Measurements from ENCODE around the gene SGCD. TPM values are rescaled to one million over a fixed set of nuclear protein-coding genes. Genes with fewer than 3 reads are reported as not detected.

The SGCD gene
- total and polyA plus RNA-seq, 3 donors from 2014 or later, result 2.8 to 6.1 (median 5.0) TPM

DNA sequence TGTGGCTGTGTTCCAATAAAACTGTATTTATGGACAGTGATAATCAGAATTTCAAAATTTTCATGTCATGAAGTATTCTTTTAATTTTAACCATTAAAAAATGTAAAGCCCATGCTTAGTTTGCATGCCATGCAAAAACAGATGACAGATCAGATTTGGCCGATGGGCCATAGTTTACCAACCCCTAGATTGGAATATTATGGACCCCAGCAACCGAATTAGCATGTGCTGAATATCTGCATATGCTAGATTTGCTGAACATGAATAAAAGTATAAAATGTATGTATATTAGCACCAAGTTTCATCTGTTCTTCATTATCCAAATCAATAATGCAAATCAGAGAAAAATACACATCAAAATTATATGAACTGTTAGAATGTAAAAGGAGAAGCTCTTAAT, 364.6 kb downstream of the SGCD start:
- intact Hi-C loops (cut with DNase I; ENCODE audit: low total_unique reads), result no loop called here
- 94 to 96% methylated on average over 2 of the region's 2 CpGs for WGBS, 2 donors
- H3K27me3 ChIP-seq, result no peaks in the 10 kb centered on the region

DNA sequence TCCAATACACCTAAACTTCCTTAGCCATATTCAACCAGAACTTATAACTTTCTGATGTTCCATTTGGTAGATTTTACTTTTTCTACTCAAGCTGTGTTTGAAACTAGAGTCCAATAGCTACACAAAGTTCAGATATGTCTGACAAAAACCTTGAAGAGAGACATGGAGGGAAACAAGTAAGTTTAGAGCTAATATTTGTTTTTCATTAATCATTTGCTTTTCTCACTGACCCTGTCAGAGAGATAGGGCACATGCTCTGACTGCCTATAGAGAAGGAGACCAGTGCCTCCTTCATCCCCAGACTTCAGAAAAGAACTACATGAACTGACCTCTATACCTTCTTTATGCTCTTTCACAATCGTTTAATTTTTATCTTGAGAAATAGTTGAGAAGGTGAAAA, 366.1 kb downstream of the SGCD start:
- no peaks in the 10 kb centered on the region for H3K9me3 ChIP-seq
- no peak overlapping the region for H3K4me3 ChIP-seq
- H3K27me3 ChIP-seq, result no peaks in the 10 kb centered on the region
- H3K36me3 ChIP-seq (ENCODE audit: low read depth, missing control alignments), result no peaks in the 10 kb centered on the region
- intact Hi-C loops (cut with DNase I; ENCODE audit: low total_unique reads), result no loop called here
- WGBS, 2 donors, result 38 to 48% methylated on average over 1 of the region's 1 CpG
- no peaks in the 10 kb centered on the region for H3K4me1 ChIP-seq
- H3K27ac ChIP-seq, result no peak overlapping the region
- TF ChIP-seq POLR2A (IDR thresholded peaks at IDR 0.05), result no peak
- TF ChIP-seq, protein P1, sequence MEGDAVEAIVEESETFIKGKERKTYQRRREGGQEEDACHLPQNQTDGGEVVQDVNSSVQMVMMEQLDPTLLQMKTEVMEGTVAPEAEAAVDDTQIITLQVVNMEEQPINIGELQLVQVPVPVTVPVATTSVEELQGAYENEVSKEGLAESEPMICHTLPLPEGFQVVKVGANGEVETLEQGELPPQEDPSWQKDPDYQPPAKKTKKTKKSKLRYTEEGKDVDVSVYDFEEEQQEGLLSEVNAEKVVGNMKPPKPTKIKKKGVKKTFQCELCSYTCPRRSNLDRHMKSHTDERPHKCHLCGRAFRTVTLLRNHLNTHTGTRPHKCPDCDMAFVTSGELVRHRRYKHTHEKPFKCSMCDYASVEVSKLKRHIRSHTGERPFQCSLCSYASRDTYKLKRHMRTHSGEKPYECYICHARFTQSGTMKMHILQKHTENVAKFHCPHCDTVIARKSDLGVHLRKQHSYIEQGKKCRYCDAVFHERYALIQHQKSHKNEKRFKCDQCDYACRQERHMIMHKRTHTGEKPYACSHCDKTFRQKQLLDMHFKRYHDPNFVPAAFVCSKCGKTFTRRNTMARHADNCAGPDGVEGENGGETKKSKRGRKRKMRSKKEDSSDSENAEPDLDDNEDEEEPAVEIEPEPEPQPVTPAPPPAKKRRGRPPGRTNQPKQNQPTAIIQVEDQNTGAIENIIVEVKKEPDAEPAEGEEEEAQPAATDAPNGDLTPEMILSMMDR (IDR thresholded peaks at IDR 0.05), result no peak
- no peak for DNase-seq

More for the DNA sequence above, 364.6 kb downstream of the SGCD start:
- TF ChIP-seq, protein P1 (IDR thresholded peaks at IDR 0.05), result no peak
- no peak for TF ChIP-seq POLR2A (IDR thresholded peaks at IDR 0.05)
- no peak for DNase-seq
- Histone ChIP-seq H3K9me3 (no peaks in the 10 kb centered on the region), H3K4me1 (no peaks in the 10 kb centered on the region), H3K27ac (no peak overlapping the region), H3K36me3 (ENCODE audit: low read depth, missing control alignments) (no peaks in the 10 kb centered on the region), H3K4me3 (no peak overlapping the region)

DNA sequence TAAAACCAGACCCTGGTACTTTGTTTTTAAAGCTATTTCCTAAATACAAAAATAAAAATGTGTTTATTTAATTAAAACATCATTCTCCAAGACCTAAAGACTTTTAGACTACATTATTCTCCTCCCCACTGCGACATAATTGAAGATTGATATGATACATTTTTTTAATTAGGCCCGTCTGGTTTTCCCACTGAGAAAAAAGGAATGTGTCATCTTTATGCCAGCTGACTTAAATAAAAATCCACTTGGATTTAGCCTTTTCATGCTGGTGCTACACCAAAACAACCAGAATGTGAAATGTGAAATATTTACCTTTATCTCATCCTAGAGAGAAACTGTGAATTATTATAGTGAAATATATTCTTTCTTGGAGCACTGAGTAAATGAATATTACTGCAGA, 367.6 kb downstream of the SGCD start:
- TF ChIP-seq POLR2A (IDR thresholded peaks at IDR 0.05), result no peak
- TF ChIP-seq, protein P1 (IDR thresholded peaks at IDR 0.05), result no peak
- Histone ChIP-seq H3K9me3 (no peaks in the 10 kb centered on the region), H3K36me3 (ENCODE audit: low read depth, missing control alignments) (no peaks in the 10 kb centered on the region), H3K27me3 (no peaks in the 10 kb centered on the region), H3K27ac (no peak overlapping the region), H3K4me1 (no peaks in the 10 kb centered on the region), H3K4me3 (no peak overlapping the region)
- intact Hi-C loops (cut with DNase I; ENCODE audit: low total_unique reads), result no loop called here
- DNase-seq, result no peak
- WGBS, 2 donors, result 75 to 77% methylated on average over 2 of the region's 2 CpGs

GRCh38 chr5:156695774-156696173, 368.8 kb downstream of the SGCD start:
- H3K9me3 ChIP-seq, result no peaks in the 10 kb centered on the region
- intact Hi-C loops (cut with DNase I; ENCODE audit: low total_unique reads), result no loop called here
- H3K27ac ChIP-seq, result no peak overlapping the region
- WGBS, 2 donors, result 83 to 96% methylated on average over 2 of the region's 2 CpGs
- H3K36me3 ChIP-seq (ENCODE audit: low read depth, missing control alignments), result no peaks in the 10 kb centered on the region
- no peak overlapping the region for H3K4me3 ChIP-seq
- H3K27me3 ChIP-seq, result no peaks in the 10 kb centered on the region
- TF ChIP-seq, protein P1 (IDR thresholded peaks at IDR 0.05), result no peak
- no peak for TF ChIP-seq POLR2A (IDR thresholded peaks at IDR 0.05)
- no peak for DNase-seq
- no peaks in the 10 kb centered on the region for H3K4me1 ChIP-seq

GRCh38 chr5:156698323-156698722, 371.4 kb downstream of the SGCD start:
- Histone ChIP-seq H3K27ac (no peak overlapping the region), H3K4me3 (no peak overlapping the region), H3K27me3 (no peaks in the 10 kb centered on the region), H3K9me3 (no peaks in the 10 kb centered on the region), H3K4me1 (no peaks in the 10 kb centered on the region), H3K36me3 (ENCODE audit: low read depth, missing control alignments) (no peaks in the 10 kb centered on the region)
- no peak for DNase-seq
- TF ChIP-seq, protein P1 (IDR thresholded peaks at IDR 0.05), result no peak
- no peak for TF ChIP-seq POLR2A (IDR thresholded peaks at IDR 0.05)
- intact Hi-C loops (cut with DNase I; ENCODE audit: low total_unique reads), result no loop called here
- WGBS, 2 donors, result 58 to 59% methylated on average over 3 of the region's 3 CpGs
